Spleen (tissue), 7 donors: ENCODE results near the gene HIGD1A.
A peak's percentile ranks its signal among the peaks of the same experiment; 100 is the strongest.

Experiments
- CTCF ChIP-seq, 11 experiments: fragments of 200-600 bp in 7 of 11; fragments of 450-650 bp in 4 of 11; sonication (generic) in 4 of 11; IDR thresholded peaks in 8 of 11; conservative IDR thresholded peaks in 3 of 11; 1 replicate in 7 of 11; 2 replicates in 4 of 11; pipeline versions ENCODE4 v1.4.0 to v1.8.0; 2016 to 2021; ENCODE audit warnings: antibody characterized with exemption in 11 of 11, inconsistent platforms in 4 of 11, mild to moderate bottlenecking in 1 of 11
- POLR2A ChIP-seq, 3 donors: fragments of 450-650 bp; IDR thresholded peaks; one replicate each; pipeline ENCODE4 v1.5.1; 2017; ENCODE audit warnings: antibody characterized with exemption in 3 of 3, mild to moderate bottlenecking in 1 of 3
- POLR2AphosphoS5 ChIP-seq, 3 donors: sonication (generic); formaldehyde crosslinking; IDR thresholded peaks; one replicate each; pipeline ENCODE4 v1.5.1; 2017; ENCODE audit warnings: antibody characterized with exemption in 3 of 3
- donor health status: DM: no; HTN: no; CAD: no; lungs with moderate emphysema.
- donor health status: DM: no; HTN: no; CAD: no.
- donor health status: DM: no; HTN: no; CAD: no.

GRCh38 chr3:42772670-42773408 is 31.5 kb downstream of the HIGD1A start, which contains the start of gene CCDC13:
- peak in 2 of 3 donors; percentile 2 to 22 for TF ChIP-seq POLR2A (IDR thresholded peaks at IDR 0.05)
- TF ChIP-seq CTCF (IDR thresholded peaks at IDR 0.05 in 8 of 11, conservative IDR thresholded peaks at IDR 0.05 in 3 of 11) = peak in 1 of 11 experiments; percentile 9
- TF ChIP-seq POLR2AphosphoS5 (IDR thresholded peaks at IDR 0.05) = peak; percentile 85 to 93 (median 90)
